NCI-H146 (cell line): Measurements from ENCODE around the gene LTA4H.
A peak's percentile ranks its signal among the peaks of the same experiment; 100 is the strongest.

Experiments
- DNase-seq: peaks from one replicate; lab custom pipeline; 2025; lab: John Stamatoyannopoulos, UW

LTA4H gene

GRCh38 chr12:96057986-96058553 is 22.7 kb upstream of the LTA4H start:
- no peak for DNase-seq

GRCh38 chr12:96056646-96057455 is 21.5 kb upstream of the LTA4H start:
- no peak for DNase-seq

DNA sequence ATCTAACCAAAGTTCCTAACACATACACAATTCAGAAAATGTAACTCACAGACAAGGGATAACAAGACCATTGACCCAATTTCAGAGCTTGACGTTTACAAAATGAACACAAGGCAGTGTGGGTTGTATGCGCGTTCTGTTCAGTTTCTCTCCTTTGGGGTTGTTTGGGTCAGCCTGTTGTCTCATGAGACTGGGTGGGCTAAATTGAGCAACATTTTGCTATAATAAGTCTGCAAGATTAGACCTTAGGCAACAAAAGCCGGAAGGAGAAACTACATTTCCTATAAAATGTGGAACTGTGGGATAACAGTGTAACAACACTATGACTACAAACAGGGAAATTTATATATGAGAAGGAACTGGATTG is 18.8 kb upstream of the LTA4H start:
- DNase-seq: no peak

- DNase-seq: no peak
Observed at GRCh38 chr12:96053476-96054243, 18.3 kb upstream of the LTA4H start.

DNA sequence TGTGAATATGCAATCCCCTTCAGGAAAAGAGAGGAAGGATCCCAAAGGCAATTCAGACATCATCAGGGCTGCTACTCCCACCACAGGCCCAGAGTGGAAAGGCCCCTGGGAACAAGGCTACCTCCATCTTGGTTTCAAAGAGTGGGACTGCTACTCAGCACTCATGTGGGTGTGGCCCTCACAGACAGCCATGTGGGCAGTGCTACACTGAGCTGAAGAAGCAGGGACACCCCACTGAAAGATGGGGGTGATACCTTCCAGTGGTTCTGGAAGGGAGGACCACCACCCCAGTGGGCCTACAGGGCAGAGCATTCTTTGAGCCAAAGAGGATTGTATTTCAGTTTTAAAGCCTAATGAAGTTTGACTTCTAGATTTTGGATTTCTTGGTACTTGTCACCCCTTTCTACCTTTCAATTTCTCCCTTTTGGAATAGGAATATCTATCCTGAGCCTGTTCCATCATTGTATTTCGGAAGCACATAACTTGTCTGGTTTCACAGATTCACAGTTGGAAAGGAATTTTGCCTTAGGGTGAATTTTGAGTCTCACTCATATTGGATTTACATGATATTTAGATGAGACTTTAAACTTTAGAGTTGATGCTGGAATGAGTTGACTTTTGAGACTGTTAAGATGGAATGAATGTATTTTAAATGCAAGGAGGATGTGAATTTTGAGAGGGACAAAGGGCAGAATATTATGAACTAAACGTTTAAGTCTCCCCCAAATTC is 16.5 kb upstream of the LTA4H start:
- DNase-seq: no peak

- no peak for DNase-seq
Observed at GRCh38 chr12:96050139-96050538, 14.8 kb upstream of the LTA4H start.

DNA sequence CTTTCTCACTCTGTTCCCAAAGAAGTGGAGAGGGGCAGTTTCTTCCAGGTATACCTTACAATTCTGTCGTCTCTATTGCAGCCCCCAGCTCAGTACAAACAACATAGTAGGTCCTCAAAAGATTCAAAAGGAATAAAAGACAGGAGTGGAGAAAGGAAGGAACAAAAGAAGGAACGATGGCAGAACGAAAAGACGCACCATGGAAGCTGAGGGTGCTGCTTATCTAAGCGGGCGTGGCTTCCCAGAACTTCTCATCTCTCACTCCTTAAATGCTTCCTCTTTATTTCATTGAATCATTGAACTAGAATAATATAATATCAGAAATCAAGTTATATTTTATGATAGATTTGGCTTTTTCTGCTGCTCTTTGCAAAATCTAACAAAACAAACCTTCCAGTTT is 13.7 kb upstream of the LTA4H start:
- no peak for DNase-seq

DNA sequence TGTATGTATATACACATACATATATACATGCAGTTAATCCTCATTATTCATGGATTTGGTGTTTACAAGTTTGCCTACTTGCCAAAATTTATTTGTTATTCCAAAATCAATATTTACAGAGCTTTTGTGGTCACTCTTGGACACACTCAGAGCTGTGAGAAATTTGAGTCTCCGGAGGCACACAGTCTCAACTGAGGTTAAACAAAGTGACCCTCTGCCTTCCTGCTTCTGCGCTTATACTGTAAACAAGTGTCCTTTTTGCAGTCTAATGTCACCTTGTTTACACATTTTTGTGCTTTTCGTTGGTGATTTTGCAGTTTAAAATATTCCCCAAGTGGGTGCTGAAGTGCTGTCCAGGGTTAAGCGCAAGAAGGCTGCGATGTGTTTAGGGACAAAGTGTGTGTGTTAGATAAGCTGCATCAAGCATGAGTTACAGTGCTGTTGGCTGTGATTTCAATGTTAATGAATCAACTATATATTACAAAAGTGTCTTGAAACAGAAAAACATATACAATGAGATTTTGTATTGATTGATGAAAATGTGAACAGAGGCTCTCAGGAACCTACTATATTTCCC is 13.1 kb upstream of the LTA4H start:
- peak; percentile 45 for DNase-seq

DNA sequence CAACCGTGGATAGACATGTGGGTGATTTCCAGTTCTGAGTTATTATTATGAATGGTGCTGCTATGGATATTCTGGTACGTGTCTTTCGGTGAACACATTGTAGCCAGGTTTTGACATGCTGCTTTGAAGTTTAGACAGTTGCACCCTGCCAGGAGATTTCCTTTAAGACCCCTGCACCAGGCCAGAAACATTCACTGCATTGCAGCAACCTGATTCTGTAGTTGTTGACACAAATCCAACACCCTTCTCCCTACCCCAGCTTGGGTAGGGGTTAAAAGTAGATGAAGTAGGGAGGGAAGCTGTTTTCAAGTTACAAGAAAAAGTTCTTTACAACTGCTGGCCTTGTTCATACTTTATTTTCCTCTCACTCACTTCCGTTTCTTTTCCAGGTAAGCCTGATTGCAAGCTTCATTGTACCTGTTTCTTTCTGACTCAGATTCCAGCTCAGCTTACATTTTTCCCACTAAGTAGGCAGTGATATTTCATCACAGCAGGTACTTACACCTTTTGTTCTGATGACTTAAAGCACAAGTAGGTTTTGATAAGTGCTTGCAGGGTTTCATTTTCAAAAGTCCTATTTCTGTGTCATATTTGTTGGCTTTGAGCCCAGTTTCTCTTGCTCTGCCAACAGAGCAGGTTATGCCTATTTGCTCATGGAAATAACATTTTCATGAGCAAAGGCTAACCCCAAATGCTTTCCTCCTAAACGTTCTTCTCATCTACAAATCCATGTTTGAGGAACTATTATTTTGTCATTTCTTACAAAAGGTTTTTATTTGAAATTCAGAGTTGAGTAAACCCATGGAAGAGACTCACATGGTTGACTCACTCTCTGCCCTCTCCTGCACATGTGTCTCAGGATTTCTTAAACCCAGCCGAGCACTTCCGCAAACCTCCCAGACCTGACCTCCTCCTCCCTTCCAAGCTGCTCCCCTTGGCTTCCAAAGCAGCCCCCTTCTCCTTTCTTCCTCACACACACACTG is 12.1 kb upstream of the LTA4H start:
- DNase-seq: peak; percentile 69

DNA sequence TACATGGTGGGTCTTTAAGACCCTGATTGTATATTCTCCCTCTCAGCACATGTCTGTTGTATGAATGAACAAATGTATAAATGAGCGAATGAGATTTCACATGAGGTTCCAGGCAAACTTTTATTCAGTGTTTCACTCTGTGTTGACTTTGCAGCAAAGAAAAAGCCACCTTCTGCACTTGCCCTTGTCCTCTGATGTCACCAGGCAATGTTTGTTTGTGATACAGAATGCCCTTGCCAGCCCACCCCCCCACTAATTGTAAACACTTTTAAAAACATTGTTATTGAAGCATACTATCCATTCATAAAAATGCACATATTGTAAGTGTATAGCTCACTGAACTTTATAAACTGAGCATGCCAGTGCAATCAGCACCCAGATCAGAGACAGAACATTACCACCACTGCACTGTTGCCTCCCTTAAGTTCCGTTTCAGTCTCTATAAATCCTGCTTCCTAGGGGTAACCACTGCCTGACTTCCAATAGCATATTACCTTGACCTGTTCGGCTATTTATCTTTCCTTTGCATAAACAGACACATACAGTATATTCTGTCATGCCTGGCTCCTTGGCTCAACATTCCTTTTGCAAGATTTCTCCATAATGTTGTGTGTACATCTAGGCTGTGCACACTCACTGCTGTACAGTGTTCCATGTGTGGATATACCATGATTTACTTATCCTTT is 11.3 kb upstream of the LTA4H start:
- DNase-seq: no peak

- DNase-seq: no peak
Observed at GRCh38 chr12:96045566-96045965, 10.2 kb upstream of the LTA4H start.

DNA sequence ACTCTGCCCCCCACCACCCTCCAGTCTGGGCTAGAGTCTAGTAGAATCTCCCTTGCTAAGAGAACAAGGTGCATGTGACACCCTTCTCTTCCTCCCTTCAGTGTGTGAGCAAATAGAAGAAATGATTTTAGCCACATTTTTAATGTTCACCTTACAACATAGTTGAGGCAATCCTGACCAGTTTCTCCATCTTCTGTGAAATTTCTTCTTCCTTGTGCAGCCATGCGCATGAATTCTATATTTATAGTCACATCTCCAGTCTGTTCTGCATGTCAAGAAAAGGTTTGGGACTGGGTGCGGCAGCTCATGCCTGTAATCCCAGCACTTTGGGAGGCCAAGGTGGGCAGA is 9.5 kb upstream of the LTA4H start:
- no peak for DNase-seq

DNA sequence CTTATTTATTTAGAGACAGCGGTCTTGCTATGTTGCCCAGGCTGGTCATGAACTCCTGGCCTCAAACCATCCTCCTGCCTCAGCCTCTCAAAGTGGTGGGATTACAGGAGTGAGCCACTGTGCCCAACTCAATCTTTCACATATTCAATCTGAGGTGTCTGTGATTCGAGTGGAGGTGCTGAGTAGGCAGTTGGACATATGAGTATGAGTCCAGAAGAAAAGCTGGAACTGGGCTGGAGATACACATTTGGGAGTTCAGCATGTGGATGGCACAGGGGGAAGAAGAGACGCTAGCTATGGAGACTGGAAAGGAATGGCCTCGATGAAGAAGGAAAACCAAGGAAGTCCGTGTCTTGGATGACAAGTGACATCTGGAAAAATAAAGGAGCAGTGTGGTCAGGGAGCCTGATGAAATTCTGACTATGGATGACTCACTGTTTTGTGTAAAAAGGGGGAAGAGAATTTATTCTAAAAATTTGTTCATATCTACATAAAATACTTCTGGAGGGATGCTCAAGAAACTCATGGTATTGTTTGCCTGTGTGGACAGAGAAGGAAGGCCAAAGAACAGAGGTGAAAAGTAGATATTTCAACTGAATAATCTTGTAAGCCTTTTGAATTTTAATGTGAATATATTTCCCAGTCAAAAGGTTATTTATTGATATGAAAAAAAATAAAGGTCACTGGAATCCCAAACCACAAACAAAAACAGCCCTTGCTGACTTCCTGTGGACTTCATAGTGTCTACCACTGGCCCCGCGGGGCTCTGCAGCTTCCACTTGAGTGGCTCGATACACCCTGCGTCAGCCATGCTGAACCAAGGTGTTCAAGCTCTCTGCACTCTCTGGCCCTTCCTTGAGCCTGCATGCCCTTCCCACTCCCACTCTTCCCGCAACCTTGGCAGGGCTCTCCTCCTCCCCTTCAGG is 8.9 kb upstream of the LTA4H start:
- no peak for DNase-seq

DNA sequence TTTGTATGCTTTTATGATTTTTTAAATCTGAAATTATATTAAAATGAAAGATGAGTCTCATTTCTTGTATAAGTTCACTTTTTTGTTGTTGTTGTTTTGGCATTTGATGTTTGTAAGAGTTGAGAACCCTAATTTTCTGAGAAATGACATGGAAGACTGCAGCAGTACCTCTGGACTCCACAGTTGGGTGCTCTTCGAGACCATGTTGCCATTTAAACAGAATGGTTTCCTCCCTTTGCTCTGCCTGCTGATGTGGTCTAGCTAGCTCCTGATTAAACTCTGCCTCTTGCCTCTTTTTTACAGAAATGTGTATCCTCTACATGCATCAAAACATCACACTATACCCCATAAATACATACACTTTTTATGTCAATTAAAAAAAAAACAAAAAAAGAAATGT is 5.8 kb upstream of the LTA4H start:
- DNase-seq: no peak

- DNase-seq: no peak
Observed at GRCh38 chr12:96040305-96041133, 5.1 kb upstream of the LTA4H start.

- no peak for DNase-seq
Observed at GRCh38 chr12:96039516-96039915, 4.1 kb upstream of the LTA4H start.

DNA sequence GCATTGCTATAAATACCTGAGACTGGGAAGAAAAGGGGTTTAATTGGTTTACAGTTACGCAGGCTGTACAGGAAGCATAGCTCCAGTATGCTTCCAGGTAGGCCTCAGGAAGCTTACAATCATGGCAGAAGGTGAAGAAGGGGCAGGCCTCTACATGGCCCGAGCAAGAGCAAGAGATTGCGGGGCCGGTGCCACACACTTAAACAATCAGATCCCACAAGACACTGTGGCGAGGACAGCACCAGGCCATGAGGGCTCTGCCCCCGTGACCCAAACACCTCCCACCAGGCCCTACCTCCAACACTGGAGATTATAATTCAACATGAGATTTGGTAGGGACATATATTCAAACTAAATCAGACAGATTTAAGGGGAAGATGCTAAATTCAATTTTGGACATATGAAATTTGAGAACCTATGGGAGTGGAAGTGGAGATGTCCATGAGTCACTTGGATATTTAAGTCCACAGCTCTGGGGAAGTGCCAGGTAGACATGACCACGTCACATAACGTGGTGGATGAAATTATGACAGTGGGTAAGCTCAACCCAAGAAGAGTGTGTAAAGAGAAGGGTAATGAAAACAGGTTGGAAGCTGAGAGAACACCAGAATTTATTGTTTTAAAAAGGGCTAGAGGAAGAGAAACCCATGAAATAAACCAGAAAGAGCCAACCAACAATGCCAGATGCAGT is 1.5 kb upstream of the LTA4H start:
- DNase-seq: no peak
